Sciatic nerve (tissue), 1 donor: Measurements from ENCODE around the gene INPP1. TPM values are rescaled to one million over a fixed set of nuclear protein-coding genes. Genes with fewer than 3 reads are reported as not detected.

ENCODE experiments used
- total RNA-seq: library from RNA; stranded (reverse); fragmentation: NEBNext Ultra II Directional; extraction: Animal tissue kit (Norgen Biotek cat#: 25700); gene quantifications from one replicate; pipeline ENCODE4 v1.2.1, GENCODE V29; 2021
- donor health status: DM: no; HTN: no; CAD: no.

The INPP1 gene
- total RNA-seq, 1 donor from 2014 or later, result 31.7 TPM

Other genes with a start within 250 kb of the INPP1 start
- 41.5 TPM for gene HIBCH, start 23.8 kb upstream of the INPP1 start, total RNA-seq
- 47.5 TPM for gene MFSD6, start 64.8 kb downstream of the INPP1 start, total RNA-seq
- gene NEMP2, start 191.1 kb downstream of the INPP1 start, total RNA-seq, result 5.6 TPM